Activated T-cell treated with anti-CD3 and anti-CD28 coated beads for 24 hours (primary cell): ENCODE measurements around the gene SKOR1.

Experiments used
- DNase-seq: peaks from one replicate; pipeline ENCODE4 v3.0.0-alpha.2; 2020; ENCODE audit warnings: low read depth

SKOR1 gene

GRCh38 chr15:67818464-67818863 is 6.8 kb upstream of the SKOR1 start:
- DNase-seq: no peak

DNA sequence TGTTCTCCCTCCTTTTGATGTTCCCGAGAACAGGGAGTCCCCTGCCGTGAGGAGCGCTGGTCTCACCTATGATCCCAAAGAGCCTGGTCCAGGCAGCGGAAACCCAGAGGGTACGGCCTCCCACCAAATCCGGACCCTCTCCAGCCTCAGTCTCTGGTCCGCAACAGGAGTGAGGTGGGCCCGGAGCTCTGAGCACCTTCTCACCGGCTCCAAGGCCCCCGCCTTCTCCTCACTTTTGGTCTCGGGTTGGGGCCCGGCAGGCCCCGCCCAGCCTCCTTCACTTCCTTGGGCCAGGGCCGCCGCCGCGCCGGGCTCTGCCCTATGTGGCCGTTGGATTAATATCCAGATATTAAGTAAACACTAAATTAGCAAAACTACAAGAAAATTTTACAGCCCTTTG is 5.7 kb upstream of the SKOR1 start:
- DNase-seq: no peak

GRCh38 chr15:67820122-67820991 is 5.0 kb upstream of the SKOR1 start:
- no peak for DNase-seq

DNA sequence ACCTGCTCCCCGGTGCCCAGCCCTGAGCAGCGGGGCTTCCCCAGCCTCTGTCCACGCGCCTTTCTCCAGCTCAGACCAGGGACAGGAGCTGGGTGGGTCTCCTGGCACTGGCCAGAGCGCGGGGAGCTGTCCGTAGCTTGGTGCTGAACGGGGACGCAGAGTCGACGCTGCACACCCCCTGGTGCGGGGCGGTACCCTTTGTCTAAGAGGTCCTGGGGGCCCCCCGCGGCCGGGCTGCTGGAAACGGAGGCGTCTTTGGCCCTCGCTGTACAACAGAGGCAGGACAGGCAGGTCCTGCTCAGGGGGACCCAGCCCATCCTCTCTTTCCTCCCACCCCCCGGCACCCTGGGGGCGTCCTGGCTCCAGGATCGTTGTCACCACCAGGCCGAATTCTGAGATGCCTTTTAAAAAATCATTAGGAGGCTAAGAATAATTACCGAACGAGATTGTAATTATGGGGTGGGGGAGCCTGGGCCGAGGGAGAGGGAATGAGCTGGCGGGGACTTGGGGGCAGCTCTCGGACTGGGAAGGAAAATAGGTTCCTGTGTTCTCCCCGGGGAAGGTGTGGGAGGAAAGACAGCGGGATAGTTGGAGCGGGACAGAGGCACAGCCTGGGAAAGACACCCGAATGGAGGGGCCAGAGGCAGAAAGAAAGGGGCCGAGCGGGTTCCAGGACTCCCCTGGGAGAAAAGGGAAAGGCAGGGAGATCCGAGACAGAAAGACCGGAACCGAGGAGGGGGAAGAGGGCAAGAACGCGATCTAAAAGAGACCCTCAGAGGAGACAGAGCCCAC is 4.1 kb upstream of the SKOR1 start:
- DNase-seq: no peak

- no peak for DNase-seq
Observed at GRCh38 chr15:67821784-67822440, 3.4 kb upstream of the SKOR1 start.

- no peak for DNase-seq
Observed at GRCh38 chr15:67822537-67823313, 2.6 kb upstream of the SKOR1 start.

GRCh38 chr15:67823314-67824196 is 1.8 kb upstream of the SKOR1 start:
- DNase-seq: no peak

DNA sequence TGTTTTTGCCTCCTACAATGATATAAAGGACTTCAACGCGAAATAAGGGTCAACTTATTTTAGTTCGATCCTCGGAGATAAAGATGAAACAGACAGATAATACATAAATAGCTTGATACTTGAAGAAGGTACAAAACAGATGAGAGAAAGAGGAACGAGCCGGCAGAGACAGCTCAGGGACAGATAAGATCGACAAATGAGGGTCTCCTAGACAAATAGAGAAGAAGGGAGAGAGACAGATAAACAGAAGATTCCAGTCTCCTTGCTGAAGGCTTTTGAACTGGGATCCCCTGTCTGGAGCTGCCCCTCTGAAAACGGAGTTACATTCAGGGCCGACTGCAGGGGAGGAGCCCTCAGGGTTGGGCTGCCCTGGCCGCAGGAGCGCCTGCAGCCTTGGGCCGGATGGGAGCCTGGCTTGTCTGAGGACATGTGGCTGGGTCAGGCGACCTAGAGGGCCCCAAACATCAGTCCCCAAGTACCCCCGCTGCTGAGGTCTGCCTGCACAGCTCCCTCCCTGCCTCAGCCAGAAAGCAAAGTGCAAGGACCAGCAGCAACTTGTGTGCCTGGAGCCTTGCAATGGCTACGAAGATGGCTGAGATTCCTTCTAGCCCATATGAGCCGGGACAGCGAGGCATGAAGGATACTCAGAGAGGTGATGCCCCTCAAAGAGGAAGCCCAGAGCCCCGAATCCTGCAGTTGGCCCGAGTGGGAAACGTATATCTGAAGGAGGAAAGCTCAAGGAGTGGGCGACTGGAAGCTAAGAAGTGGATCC is 926 bp upstream of the SKOR1 start:
- no peak for DNase-seq

- no peak for DNase-seq
Observed at GRCh38 chr15:67825881-67826716, 790 bp downstream of the SKOR1 start.

GRCh38 chr15:67826717-67827561 is 1.6 kb downstream of the SKOR1 start:
- no peak for DNase-seq

GRCh38 chr15:67827562-67828277 is 2.4 kb downstream of the SKOR1 start:
- no peak for DNase-seq

GRCh38 chr15:67828278-67828968 is 3.1 kb downstream of the SKOR1 start:
- DNase-seq: no peak

DNA sequence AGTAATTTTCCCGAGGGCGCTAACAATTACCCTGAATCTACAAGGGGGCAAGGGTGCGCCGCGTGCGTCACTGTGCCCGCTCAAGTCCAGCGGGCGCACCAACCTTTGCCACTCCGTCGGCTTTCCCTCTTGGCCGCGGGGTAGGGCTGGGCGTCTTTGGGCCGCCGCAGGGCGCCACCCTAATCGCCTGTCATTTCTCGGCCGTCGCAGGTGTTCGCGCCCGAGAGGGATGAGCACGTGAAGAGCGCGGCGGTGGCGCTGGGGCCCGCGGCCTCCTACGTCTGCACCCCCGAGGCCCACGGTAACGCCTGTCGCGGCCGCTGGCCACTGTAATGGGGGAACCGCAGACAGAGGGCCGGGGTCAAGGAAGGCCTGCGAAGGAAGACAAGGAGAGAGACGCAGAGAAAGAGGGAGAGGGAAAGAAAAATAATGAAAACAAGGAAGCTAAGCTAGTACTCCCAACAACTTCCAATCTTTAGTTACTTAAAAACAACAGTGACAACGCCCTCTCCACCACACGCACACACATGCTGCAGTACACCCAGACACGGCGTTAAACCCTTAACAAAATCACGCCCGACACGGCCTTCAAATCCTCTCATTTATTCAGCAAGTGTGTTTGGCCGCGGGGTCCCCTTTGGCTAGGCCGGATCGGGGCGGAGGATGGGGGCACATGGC is 3.8 kb downstream of the SKOR1 start:
- no peak for DNase-seq

GRCh38 chr15:67829647-67830504 is 4.6 kb downstream of the SKOR1 start:
- DNase-seq: no peak

DNA sequence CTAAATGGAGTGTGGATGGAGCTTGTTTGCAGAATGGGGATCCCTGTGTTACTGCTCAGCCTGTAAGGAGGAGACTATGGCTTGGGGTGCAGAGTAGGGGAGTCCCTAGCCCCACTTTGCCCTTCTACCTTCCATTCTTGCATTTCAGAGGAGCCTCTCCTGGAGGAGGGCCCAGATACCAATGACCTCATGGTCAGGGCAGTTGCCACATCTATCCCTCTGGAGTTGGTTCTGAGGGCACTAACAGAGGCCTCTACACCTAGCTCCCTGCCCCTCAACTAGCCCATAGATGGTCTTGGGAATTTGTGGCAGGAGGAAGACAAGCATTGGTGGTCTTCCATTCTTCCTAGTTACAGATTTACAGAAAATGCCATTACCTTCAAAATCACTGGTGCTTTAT is 6.1 kb downstream of the SKOR1 start:
- DNase-seq: no peak
